Mucosa of descending colon (tissue), 3 donors: Measurements from ENCODE around the gene CEPT1. TPM values are rescaled to one million over a fixed set of nuclear protein-coding genes. Genes with fewer than 3 reads are reported as not detected.

Experiments used
- ATAC-seq: fragments of 200-7000 bp; cut with Tn5 transposase; one replicate; pipeline ENCODE4 v1.9.1; 2020; ENCODE audit warnings: mild to moderate bottlenecking, moderate library complexity
- DNase-seq, 3 donors: peaks; one replicate each; pipeline ENCODE4 v3.0.0-alpha.2; 2020
- H3K36me3 ChIP-seq: fragments of 200-600 bp; one replicate; pipeline ENCODE4 v1.8.0; 2021; ENCODE audit warnings: low read depth, mild to moderate bottlenecking
- H3K4me1 ChIP-seq: fragments of 200-600 bp; one replicate; pipeline ENCODE4 v1.8.0; 2021; ENCODE audit warnings: low read depth, mild to moderate bottlenecking
- H3K4me3 ChIP-seq: fragments of 200-600 bp; one replicate; pipeline ENCODE4 v1.8.0; 2021; ENCODE audit warnings: mild to moderate bottlenecking
- H3K9me3 ChIP-seq: fragments of 200-600 bp; one replicate; pipeline ENCODE4 v1.8.0; 2021; ENCODE audit warnings: mild to moderate bottlenecking
- CTCF ChIP-seq: fragments of 200-600 bp; IDR thresholded peaks from one replicate; pipeline ENCODE4 v1.8.0; 2022; ENCODE audit warnings: antibody characterized with exemption, mild to moderate bottlenecking
- intact Hi-C, 2 donors: fragments of 100-400 bp; cut with DNase I in 1 of 2; cut with micrococcal nuclease in 1 of 2; formaldehyde crosslinking; loops; one replicate each; pipeline versions ENCODE4 v1.11.0 to v1.11.1; 2022; cut with DNase I, micrococcal nuclease
- total RNA-seq, 3 donors: library from RNA; stranded (reverse); fragmentation: NEBNext Ultra II Directional in 2 of 3; extraction: Animal tissue kit (Norgen Biotek cat#: 25700) in 2 of 3; gene quantifications; one replicate each; pipeline versions ENCODE4 v1.2.1 to v1.2.4, GENCODE V29; 2021 to 2023
- donor health status: DM: no; HTN: no; CAD: no; lungs with moderate emphysema.
- donor health status: DM: no; HTN: no; CAD: no.
- donor health status: DM: no; HTN: yes; CAD: no.

CEPT1 gene
- total RNA-seq, 3 donors from 2014 or later: 29.4 to 35.9 (median 31.0) TPM

GRCh38 chr1:111219557-111220286, 79.7 kb downstream of the CEPT1 start:
- no peaks in the 10 kb centered on the region for H3K36me3 ChIP-seq
- no peaks in the 10 kb centered on the region for H3K4me1 ChIP-seq
- DNase-seq (peak in 1 of 3 donors; percentile 24), ATAC-seq (peak; percentile 48)
- intact Hi-C loops: loop anchor here (5.0 to 10.0 kb wide), 2 partner anchors 183 to 185 kb away; no protein-coding TSS in a partner anchor
- no peak overlapping the region for H3K4me3 ChIP-seq
- TF ChIP-seq CTCF: no peak
- H3K9me3 ChIP-seq: no peaks in the 10 kb centered on the region

GRCh38 chr1:111220302-111220890, 80.4 kb downstream of the CEPT1 start:
- H3K4me1 ChIP-seq: no peaks in the 10 kb centered on the region
- no peak for TF ChIP-seq CTCF
- no peak overlapping the region for H3K4me3 ChIP-seq
- no peaks in the 10 kb centered on the region for H3K36me3 ChIP-seq
- intact Hi-C loops: loop anchor here (5.0 to 10.0 kb wide), 2 partner anchors 182 to 184 kb away; no protein-coding TSS in a partner anchor
- no peaks in the 10 kb centered on the region for H3K9me3 ChIP-seq
- ATAC-seq (no peak), DNase-seq (no peak)

- ATAC-seq (no peak), DNase-seq (no peak)
- no peak for TF ChIP-seq CTCF
- Histone ChIP-seq H3K9me3 (no peaks in the 10 kb centered on the region), H3K4me1 (no peaks in the 10 kb centered on the region), H3K36me3 (no peaks in the 10 kb centered on the region), H3K4me3 (no peak overlapping the region)
- intact Hi-C loops: loop anchor here (5.0 to 10.0 kb wide), 2 partner anchors 181 to 184 kb away; no protein-coding TSS in a partner anchor
These were observed 81.2 kb downstream of the CEPT1 start for GRCh38 chr1:111221276-111221632.

GRCh38 chr1:111221633-111222291, 81.7 kb downstream of the CEPT1 start:
- Histone ChIP-seq H3K4me1 (no peaks in the 10 kb centered on the region), H3K9me3 (no peaks in the 10 kb centered on the region), H3K36me3 (no peaks in the 10 kb centered on the region), H3K4me3 (no peak overlapping the region)
- peak; percentile 61 for ATAC-seq
- peak in 1 of 3 donors; percentile 56 for DNase-seq
- TF ChIP-seq CTCF: no peak
- intact Hi-C loops: loop anchor here (5.0 to 10.0 kb wide), 2 partner anchors 181 to 183 kb away; no protein-coding TSS in a partner anchor

GRCh38 chr1:111222308-111223125, 82.5 kb downstream of the CEPT1 start:
- H3K9me3 ChIP-seq: no peaks in the 10 kb centered on the region
- ATAC-seq: peak; percentile 79
- H3K4me1 ChIP-seq: no peaks in the 10 kb centered on the region
- intact Hi-C loops: loop anchor here (5.0 to 10.0 kb wide), 2 partner anchors 180 to 182 kb away; no protein-coding TSS in a partner anchor
- DNase-seq: peak; percentile 62 to 85 (median 76)
- H3K36me3 ChIP-seq: no peaks in the 10 kb centered on the region
- no peak overlapping the region for H3K4me3 ChIP-seq
- peak; percentile 75 for TF ChIP-seq CTCF
